OCI-LY3 (cell line): ENCODE results near the gene VTA1.
"Not testable (repeated sequence)": the region's sequence is repeated elsewhere in the genome, so short reads cannot be mapped to it uniquely, and the experiment has no call there.

Source experiments
- CTCF ChIP-seq: fragments of 200-600, 300-600 bp; sonication (generic); IDR thresholded peaks from 2 replicates; pipeline ENCODE4 v1.5.1; 2014; ENCODE audit warnings: antibody characterized with exemption, low read length, low read depth
- EZH2phosphoT487 ChIP-seq: fragments of 200-600 bp; shearing (Covaris generic); IDR thresholded peaks from 2 replicates; pipeline ENCODE4 v1.6.1; 2018; ENCODE audit warnings: antibody characterized with exemption, mixed run types, low read depth

GRCh38 chr6:142156758-142157068 lies 9.7 kb downstream of the VTA1 start:
- not testable (repeated sequence) for TF ChIP-seq CTCF, EZH2phosphoT487
